Activated CD4-positive, alpha-beta T cell treated with anti-CD3 and anti-CD28 coated beads, Interleukin-10, Interleukin-2, amounts not matched to agents 100 ng/mL and 50 ng/mL, durations not matched to agents 16 hours and 8 hours (primary cell): ENCODE data around the gene GADD45B.
"Not testable (repeated sequence)": the region's sequence is repeated elsewhere in the genome, so short reads cannot be mapped to it uniquely, and the experiment has no call there.

ENCODE experiments used
- DNase-seq: peaks from one replicate; pipeline ENCODE4 v3.0.0-alpha.2; 2020

GADD45B gene

DNA sequence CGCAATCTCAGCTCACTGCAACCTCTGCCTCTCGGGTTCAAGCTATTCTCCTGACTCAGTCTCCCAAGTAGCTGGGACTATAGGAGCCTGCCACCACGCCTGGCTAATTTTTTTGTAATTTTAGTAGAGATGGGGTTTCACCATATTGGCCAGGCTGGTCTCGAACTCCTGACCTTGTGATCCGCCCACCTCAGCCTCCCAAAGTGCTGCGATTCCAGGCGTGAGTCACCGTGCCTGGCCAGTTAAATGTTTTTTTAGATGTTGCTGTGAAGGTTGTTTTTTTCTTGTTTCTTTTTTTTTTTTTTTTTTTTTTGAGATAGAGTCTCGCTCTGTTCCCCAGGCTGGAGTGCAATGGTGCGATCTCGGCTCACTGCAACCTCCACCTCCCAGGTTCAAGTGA lies 42.9 kb downstream of the GADD45B start:
- not testable (repeated sequence) for DNase-seq

DNA sequence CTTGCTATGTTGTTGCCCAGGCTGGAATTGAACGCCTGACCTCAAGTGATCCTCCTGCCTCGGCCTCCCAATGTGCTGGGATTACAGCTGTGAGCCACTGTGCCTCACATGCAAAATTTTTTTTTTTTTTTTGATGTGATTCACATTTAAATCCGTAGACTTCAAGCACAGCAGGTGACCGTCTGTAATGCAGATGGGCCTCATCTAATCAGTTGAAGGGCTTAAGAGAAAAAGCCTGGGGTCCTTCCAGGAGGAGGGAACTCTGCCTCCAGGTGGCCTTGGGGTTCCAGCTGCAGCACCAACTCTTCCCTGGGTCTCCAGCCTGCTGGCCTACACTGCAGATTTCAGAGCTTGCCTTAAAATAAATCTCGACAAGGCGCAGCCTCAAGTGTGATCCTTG lies 43.6 kb downstream of the GADD45B start:
- DNase-seq, result no peak

DNA sequence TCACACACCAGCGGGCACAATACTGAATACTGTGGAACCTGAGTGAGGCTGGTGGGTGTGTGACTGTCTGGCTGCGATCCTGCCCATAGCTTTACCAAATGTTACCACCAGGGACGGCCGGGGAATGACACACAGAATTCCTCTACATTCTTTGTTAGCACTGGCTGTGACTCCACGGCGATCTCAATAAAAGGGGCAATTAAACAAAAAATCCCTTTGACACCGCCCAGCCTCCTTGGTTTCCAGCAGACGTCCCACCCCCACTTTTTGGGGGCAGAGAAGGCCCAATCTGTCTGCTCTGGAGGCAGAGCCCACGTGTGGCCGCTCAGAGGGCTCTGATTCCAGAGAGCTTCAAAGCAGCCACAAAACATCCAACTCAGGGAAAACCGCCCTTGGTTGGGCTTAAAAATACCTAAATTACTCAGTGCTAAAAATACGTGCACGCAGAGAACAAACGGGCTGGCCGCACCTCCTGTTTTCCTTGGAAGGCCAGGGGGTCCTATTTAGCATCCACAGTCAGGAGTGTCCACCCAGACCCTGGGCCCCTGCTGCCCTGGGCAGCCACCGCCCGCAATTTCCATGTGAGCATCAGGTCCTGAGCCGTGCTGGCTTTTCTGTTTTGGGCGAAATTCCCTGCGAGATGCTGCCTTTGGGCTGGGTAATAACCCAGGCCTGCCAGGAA lies 47.8 kb downstream of the GADD45B start:
- no peak for DNase-seq

DNA sequence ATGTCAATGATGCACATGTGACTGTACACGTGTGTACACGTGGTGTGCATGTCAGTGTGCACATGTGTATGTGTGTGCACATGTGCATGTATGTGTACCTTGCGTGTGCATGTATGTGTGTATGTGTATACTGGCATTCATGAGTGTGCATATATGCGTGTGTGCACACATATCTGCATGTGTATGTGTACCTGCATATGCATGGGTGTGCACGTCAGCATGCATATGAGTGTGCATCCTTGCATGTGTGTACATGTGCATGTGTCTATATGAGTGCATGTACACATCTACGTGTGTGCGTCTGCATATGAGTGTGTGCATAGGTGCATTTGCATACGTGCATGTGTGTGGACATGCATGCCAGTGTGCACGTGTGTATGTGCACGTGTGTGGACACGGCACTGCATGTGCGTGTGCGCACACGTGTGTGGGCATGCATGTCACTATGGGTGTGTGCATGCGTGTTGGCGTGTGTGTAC lies 48.5 kb downstream of the GADD45B start:
- DNase-seq, result no peak

DNA sequence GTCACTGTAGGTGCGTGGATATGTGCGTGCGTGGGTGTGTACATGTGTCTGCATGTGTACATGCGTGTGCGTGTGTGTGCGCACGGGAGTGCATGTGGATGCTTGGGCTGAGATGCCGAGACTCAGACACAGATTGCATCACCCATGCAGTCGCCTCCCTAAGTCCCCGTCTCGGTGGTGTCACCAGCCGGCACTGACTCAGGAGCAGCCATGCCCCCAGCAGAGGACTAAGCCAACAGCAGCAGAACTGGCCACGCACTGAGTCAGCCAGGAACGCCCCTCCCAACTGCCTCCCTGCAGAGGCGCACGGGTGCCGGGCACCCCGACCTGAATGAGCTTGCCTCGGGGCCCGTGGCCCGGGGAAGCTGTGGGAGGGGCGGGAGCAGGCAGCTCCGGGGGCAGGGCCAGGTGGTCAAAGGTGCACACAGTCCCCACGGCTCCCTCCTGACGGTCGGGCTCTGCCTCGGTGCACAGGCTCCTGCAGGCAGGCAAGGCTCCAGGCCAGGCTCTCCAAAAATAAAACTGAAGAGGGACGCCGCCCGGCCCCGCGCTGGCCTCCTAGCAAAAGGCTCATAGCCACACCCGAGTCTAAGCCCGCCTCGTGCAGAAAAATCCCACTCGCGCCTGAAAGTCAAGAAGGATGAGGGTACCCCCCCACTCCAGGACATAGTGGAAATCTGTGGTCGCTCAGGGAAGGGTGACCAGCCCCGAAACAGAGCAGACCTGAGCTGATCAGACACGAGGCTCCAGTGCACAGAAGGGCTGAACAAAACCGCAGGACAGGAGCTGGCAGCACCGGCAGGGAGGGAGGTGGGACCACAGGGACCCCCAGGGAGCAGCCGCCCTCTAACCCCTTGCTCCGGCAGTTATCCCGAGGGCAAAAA lies 49.2 kb downstream of the GADD45B start:
- DNase-seq, result no peak

DNA sequence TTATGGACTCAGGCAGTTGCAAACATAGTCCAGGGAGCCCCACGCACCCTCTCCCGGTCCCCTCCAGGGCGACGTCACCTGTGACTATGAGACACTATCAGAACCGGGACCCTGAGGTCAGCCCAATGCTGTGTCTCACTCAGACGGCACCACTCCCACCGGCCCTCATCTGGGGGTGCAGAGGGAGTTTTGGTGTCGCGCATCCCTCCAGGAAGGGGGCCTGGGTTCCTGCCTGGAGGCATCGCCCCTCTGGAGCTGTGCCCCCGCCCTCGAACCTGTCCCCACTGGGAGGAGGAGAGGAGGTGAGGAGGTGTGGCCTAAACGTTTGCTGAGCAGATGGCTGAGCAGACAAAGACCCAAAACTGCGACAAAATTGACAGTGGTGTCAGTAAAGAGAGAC lies 51.2 kb downstream of the GADD45B start:
- no peak for DNase-seq

DNA sequence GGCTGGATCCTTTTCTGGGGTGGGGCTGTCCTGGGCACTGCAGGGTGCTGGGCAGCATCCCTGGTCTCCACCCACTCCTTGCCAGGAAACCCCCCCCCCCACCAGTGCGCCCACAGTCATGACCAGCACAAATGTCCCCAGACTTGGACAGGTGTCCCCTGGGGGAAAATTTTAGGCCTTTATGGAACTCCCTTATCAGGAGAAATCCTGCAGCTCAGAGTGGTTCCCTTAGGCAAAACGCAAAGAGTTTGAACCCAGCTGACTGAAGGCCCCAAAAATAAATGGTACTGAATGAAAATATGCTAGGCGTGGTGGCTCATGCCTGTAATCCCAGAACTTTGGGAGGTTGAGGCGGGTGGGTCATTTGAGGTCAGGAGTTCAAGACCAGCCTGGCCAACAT lies 51.8 kb downstream of the GADD45B start:
- no peak for DNase-seq
